ENCODE measurements around the gene ZNF784.

- no peak for TF ChIP-seq CTCF (IDR thresholded peaks at IDR 0.05)
- TF ChIP-seq POLR2A (IDR thresholded peaks at IDR 0.05) = no peak
- no peak for TF ChIP-seq EP300 (IDR thresholded peaks at IDR 0.05)
These were observed 26.9 kb downstream of the ZNF784 start for GRCh38 chr19:55597501-55597921.
